Cardiac muscle cell (in vitro differentiated cells and primary cell): ENCODE results near the gene TMEM37. TPM values are rescaled to one million over a fixed set of nuclear protein-coding genes. Genes with fewer than 3 reads are reported as not detected.
A peak's percentile ranks its signal among the peaks of the same experiment; 100 is the strongest.

Source experiments
- DNase-seq, 2 donors: peaks; one replicate each; pipeline versions ENCODE4 v3.0.0 to v3.0.0-alpha.2; 2010 to 2017; ENCODE audit warnings: low read depth in 1 of 2, low spot score in 1 of 2
- H3K27ac ChIP-seq: fragments of 200-600 bp; sonication (generic); 2 replicates; pipeline ENCODE4 v1.5.1; 2016
- H3K27me3 ChIP-seq: fragments of 200-600 bp; sonication (generic); 2 replicates; pipeline ENCODE4 v1.6.0; 2016; ENCODE audit warnings: control low read depth
- H3K36me3 ChIP-seq: fragments of 200-600 bp; sonication (generic); 2 replicates; pipeline ENCODE4 v1.5.1; 2016; ENCODE audit warnings: control low read depth
- H3K4me1 ChIP-seq: fragments of 200-600 bp; sonication (generic); 2 replicates; pipeline ENCODE4 v1.8.1; 2017; ENCODE audit warnings: low read depth, mild to moderate bottlenecking, mixed run types
- H3K4me3 ChIP-seq: fragments of 200-600 bp; sonication (generic); 2 replicates; pipeline ENCODE4 v1.5.1; 2016; ENCODE audit warnings: mild to moderate bottlenecking
- H3K9me3 ChIP-seq: fragments of 200-600 bp; sonication (generic); 2 replicates; pipeline ENCODE4 v1.5.1; 2017; ENCODE audit warnings: low read depth, mild to moderate bottlenecking, control low read depth
- polyA plus RNA-seq: library from polyadenylated mRNA; unstranded; fragments of >200 nt; fragmentation: Nextera tagmentation; extraction: Ambion mirVana; gene quantifications from 2 replicates; pipeline ENCODE4 v1.2.1, GENCODE V29; 2016
- total RNA-seq: library from RNA; depleted of rRNA; stranded (reverse); fragments of >200 nt; gene quantifications from 2 replicates; pipeline ENCODE4 v1.2.3, GENCODE V29; 2016
- TF ChIP-seq, protein P1 (sequence below): IDR thresholded peaks from 2 replicates; pipeline ENCODE4 v1.5.1; 2012; ENCODE audit warnings: low read depth, mild to moderate bottlenecking, low read length

The TMEM37 gene
- total and polyA plus RNA-seq, 2 experiments from 2014 or later: 2.1 to 4.3 TPM

DNA sequence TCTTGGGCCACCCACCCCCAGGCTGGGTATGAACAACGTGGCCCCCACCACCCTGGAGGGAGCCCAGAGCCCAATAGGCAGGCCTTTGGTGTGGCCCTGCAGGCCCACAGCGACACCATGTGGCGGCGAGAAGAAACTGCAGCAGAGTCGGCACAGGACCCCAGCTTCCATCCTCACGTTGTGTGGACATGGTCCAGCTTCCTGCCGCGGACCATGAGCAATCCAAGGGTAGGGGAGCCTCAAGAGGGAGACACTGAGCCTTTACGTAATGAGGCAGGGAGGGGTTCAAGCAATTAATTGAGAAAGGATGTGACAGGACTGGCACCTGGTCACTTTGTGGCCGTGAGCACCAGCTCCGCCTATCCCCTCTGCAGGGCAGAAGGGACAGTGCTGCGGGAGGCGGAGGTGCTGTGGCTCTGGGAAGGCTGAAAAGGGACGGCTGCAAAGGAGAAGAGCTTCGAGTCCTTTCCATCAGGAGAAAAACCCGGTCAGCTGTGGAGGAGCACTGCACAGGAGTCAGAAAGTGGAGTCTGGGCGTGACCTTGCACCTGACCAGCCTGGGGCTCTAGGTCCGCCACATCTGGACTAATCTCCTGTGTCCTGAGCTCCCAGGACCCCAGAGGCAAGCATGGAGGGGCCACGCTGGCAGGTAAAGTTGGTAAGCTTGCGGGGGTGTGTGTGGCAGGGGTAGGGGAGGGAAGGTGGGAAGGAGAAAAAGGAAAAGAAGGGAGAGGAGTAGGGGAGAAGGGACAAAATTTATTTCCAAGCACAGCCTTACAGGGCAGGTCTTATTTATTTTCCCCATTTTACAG, 44.9 kb downstream of the TMEM37 start:
- no peaks in the 10 kb centered on the region for H3K4me1 ChIP-seq

DNA sequence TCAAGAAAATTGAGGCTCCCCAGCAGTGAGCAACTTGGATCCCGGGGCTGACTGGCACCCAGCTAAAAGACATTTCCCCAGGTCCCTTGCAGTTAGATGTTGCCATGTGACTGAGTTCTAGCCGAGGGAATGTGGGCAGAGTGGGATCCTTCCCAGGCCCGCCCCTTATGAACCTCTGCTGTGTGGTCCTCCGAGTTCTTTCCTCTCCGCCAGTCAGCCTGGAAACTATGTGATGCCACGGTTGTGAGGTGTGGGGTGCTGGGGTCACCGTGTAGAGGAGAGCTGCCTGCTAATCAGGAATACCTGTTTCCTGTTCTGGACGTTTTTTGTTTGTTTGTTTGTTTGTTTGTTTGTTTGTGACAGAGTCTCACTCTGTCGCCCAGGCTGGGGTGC, 45.5 kb downstream of the TMEM37 start:
- TF ChIP-seq, protein P1, sequence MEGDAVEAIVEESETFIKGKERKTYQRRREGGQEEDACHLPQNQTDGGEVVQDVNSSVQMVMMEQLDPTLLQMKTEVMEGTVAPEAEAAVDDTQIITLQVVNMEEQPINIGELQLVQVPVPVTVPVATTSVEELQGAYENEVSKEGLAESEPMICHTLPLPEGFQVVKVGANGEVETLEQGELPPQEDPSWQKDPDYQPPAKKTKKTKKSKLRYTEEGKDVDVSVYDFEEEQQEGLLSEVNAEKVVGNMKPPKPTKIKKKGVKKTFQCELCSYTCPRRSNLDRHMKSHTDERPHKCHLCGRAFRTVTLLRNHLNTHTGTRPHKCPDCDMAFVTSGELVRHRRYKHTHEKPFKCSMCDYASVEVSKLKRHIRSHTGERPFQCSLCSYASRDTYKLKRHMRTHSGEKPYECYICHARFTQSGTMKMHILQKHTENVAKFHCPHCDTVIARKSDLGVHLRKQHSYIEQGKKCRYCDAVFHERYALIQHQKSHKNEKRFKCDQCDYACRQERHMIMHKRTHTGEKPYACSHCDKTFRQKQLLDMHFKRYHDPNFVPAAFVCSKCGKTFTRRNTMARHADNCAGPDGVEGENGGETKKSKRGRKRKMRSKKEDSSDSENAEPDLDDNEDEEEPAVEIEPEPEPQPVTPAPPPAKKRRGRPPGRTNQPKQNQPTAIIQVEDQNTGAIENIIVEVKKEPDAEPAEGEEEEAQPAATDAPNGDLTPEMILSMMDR: no peak
- Histone ChIP-seq H3K9me3 (no peaks in the 10 kb centered on the region), H3K36me3 (no peaks in the 10 kb centered on the region), H3K4me3 (no peak overlapping the region), H3K27me3 (no peaks in the 10 kb centered on the region), H3K27ac (no peak overlapping the region), H3K4me1 (no peaks in the 10 kb centered on the region)
- DNase-seq: no peak

More for the DNA sequence above, 44.9 kb downstream of the TMEM37 start:
- no peaks in the 10 kb centered on the region for H3K36me3 ChIP-seq
- peak; percentile 72 to 81 for DNase-seq
- no peaks in the 10 kb centered on the region for H3K27me3 ChIP-seq
- TF ChIP-seq, protein P1: peak; percentile 96
- no peaks in the 10 kb centered on the region for H3K9me3 ChIP-seq
- H3K4me3 ChIP-seq: no peak overlapping the region
- no peak overlapping the region for H3K27ac ChIP-seq

DNA sequence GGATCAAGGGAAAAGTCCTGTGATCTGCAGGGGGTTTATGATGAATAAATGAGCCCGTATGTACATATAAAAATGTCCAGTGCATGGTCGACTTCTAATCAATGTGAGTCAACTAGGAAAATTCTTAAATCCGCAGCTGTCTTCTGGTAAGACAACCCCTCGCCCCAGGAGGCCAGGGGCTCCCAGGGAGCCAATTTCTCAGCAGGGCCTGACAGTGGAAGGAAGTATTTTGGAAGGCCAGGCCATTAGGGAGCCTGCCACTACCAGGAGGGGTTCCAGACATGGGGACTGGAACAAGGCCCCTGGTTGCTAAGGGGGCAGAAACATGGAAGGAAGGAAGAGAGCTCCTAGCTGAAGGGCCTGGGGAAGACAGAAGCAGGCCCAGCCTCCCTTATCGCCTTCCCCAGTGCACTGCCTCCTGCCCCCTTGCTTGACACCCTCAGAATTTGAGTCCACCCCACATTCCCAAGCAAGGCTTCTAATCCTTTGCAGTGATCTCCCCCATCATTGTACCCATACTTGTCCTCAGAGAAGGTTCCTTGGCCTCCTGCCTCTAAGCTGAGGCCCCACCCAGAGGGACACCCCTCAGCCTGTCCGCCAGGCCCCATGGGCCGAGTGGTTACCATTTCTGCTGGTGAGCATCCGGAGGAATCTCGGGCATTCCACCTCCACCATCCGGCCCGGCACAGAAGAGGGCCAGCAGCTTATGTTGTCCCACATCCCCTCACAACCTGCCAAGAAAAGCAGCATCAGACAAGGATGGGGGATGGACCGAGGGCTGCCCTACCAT, 46.7 kb downstream of the TMEM37 start:
- Histone ChIP-seq H3K9me3 (no peaks in the 10 kb centered on the region), H3K27me3 (no peaks in the 10 kb centered on the region), H3K27ac (no peak overlapping the region), H3K4me3 (no peak overlapping the region), H3K4me1 (peaks cover 3% of the 10 kb centered on the region), H3K36me3 (no peaks in the 10 kb centered on the region)
- TF ChIP-seq, protein P1: no peak
- no peak for DNase-seq

DNA sequence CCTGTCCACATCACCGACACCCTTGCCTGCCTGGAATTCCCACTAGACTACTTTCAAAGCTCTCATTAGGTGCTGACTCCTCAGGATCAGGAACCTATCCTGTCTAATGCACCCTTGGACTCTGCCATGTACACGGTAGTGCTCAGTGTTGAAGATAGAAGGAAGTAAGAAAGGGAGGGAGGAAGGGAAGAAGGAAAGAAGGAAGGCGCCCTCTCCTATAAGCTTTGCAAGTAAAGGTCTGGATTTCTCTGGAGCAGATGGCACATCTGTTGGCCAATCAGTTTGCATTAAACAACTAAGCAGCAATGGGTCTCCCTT, 47.3 kb downstream of the TMEM37 start:
- Histone ChIP-seq H3K36me3 (no peaks in the 10 kb centered on the region), H3K27me3 (no peaks in the 10 kb centered on the region), H3K4me3 (no peak overlapping the region), H3K4me1 (peaks cover 3% of the 10 kb centered on the region), H3K9me3 (no peaks in the 10 kb centered on the region), H3K27ac (no peak overlapping the region)
- TF ChIP-seq, protein P1: no peak
- no peak for DNase-seq

DNA sequence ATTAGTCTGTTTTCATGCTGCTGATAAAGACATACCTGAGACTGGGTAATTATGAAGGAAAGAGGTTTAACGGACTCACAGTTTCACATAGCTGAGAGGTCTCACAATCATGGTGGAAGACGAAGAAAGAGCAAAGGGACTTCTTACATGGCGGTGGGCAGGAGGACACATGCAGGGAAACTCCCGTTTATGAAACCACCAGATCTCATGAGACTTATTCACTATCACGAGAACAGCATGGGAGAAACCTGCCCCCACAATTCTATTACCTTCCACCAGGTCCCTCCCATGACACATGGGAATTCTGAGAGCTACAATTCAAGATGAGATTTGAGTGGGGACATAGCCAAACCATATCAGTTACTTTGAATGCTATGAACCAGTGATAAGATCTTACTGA, 48.5 kb downstream of the TMEM37 start:
- Histone ChIP-seq H3K4me3 (no peak overlapping the region), H3K4me1 (peaks cover 7% of the 10 kb centered on the region), H3K9me3 (no peaks in the 10 kb centered on the region), H3K27me3 (no peaks in the 10 kb centered on the region), H3K36me3 (no peaks in the 10 kb centered on the region), H3K27ac (no peak overlapping the region)
- no peak for DNase-seq
- TF ChIP-seq, protein P1: no peak
